ENCODE results near the gene IPO13.

GRCh38 chr1:43912607-43913006 lies 34.1 kb upstream of the IPO13 start:
- no peak for TF ChIP-seq YY1 (IDR thresholded peaks at IDR 0.05; ENCODE audit: insufficient read depth, insufficient read length)
- no peak for TF ChIP-seq ZNF274 (IDR thresholded peaks at IDR 0.05; ENCODE audit: low read depth, low read length)
- TF ChIP-seq SUZ12 (IDR thresholded peaks at IDR 0.05; ENCODE audit: extremely low read depth, insufficient read depth, insufficient read length) = no peak

All from NT2/D1 (cell line).